ENCODE measurements around the gene PPP6C.
"Not testable (repeated sequence)": the region's sequence is repeated elsewhere in the genome, so short reads cannot be mapped to it uniquely, and the experiment has no call there.

The PPP6C gene

GRCh38 chr9:125166762-125167161, 22.8 kb downstream of the PPP6C start:
- H3K9ac ChIP-seq (ENCODE audit: low read length): no peak overlapping the region
- H3K4me2 ChIP-seq (ENCODE audit: low read length): no peak overlapping the region
- no peak overlapping the region for H2AFZ ChIP-seq (ENCODE audit: low read depth, low read length)
- no peaks in the 10 kb centered on the region for H3K27me3 ChIP-seq (ENCODE audit: low read depth, low read length)
- no peaks in the 10 kb centered on the region for H3K9me3 ChIP-seq (ENCODE audit: insufficient read depth, low read length)
- H3K27ac ChIP-seq (ENCODE audit: low read length): no peak overlapping the region
- H3K79me2 ChIP-seq (ENCODE audit: low read length): peaks cover 5% of the 10 kb centered on the region
- no peak overlapping the region for H3K4me3 ChIP-seq (ENCODE audit: low read length)
- H4K20me1 ChIP-seq (ENCODE audit: insufficient read depth, low read length): no peaks in the 10 kb centered on the region
- no peak for TF ChIP-seq EZH2phosphoT487 (IDR thresholded peaks at IDR 0.05; ENCODE audit: low read depth)
- no peak for TF ChIP-seq CTCF (IDR thresholded peaks at IDR 0.05; ENCODE audit: low read depth, low read length)
- H3K36me3 ChIP-seq (replicated peaks; ENCODE audit: low read depth, low read length): peaks cover 13% of the 10 kb centered on the region
- no peaks in the 10 kb centered on the region for H3K4me1 ChIP-seq (ENCODE audit: low read length)

- not testable (repeated sequence) for H3K9me3 ChIP-seq (ENCODE audit: insufficient read depth, low read length); H4K20me1 ChIP-seq (ENCODE audit: insufficient read depth, low read length); H3K27ac ChIP-seq (ENCODE audit: low read length); H2AFZ ChIP-seq (ENCODE audit: low read depth, low read length); H3K4me2 ChIP-seq (ENCODE audit: low read length); H3K4me1 ChIP-seq (ENCODE audit: low read length); H3K27me3 ChIP-seq (ENCODE audit: low read depth, low read length); H3K36me3 ChIP-seq (replicated peaks; ENCODE audit: low read depth, low read length); H3K4me3 ChIP-seq (ENCODE audit: low read length); H3K79me2 ChIP-seq (ENCODE audit: low read length); H3K9ac ChIP-seq (ENCODE audit: low read length)
These were observed 26.7 kb downstream of the PPP6C start for GRCh38 chr9:125162891-125163290.

GRCh38 chr9:125161284-125161918, 28.2 kb downstream of the PPP6C start:
- Histone ChIP-seq H3K4me1 (ENCODE audit: low read length) (no peaks in the 10 kb centered on the region), H3K79me2 (ENCODE audit: low read length) (no peaks in the 10 kb centered on the region; the same call in 1 of the 2 replicates), H3K27me3 (ENCODE audit: low read depth, low read length) (no peaks in the 10 kb centered on the region), H3K9ac (ENCODE audit: low read length) (no peak overlapping the region), H3K4me2 (ENCODE audit: low read length) (no peak overlapping the region), H3K4me3 (ENCODE audit: low read length) (no peak overlapping the region), H3K9me3 (ENCODE audit: insufficient read depth, low read length) (no peaks in the 10 kb centered on the region), H3K36me3 (replicated peaks; ENCODE audit: low read depth, low read length) (peaks cover 5% of the 10 kb centered on the region), H2AFZ (ENCODE audit: low read depth, low read length) (no peak overlapping the region), H4K20me1 (ENCODE audit: insufficient read depth, low read length) (no peaks in the 10 kb centered on the region), H3K27ac (ENCODE audit: low read length) (no peak overlapping the region)
- TF ChIP-seq CTCF (IDR thresholded peaks at IDR 0.05; ENCODE audit: low read depth, low read length) (no peak), EZH2phosphoT487 (IDR thresholded peaks at IDR 0.05; ENCODE audit: low read depth) (no peak)

- Histone ChIP-seq H3K9me3 (ENCODE audit: insufficient read depth, low read length) (no peaks in the 10 kb centered on the region), H3K79me2 (ENCODE audit: low read length) (no peaks in the 10 kb centered on the region; the same call in 1 of the 2 replicates), H3K27me3 (ENCODE audit: low read depth, low read length) (no peaks in the 10 kb centered on the region), H3K36me3 (replicated peaks; ENCODE audit: low read depth, low read length) (peaks cover 5% of the 10 kb centered on the region), H4K20me1 (ENCODE audit: insufficient read depth, low read length) (no peaks in the 10 kb centered on the region), H3K27ac (ENCODE audit: low read length) (no peak overlapping the region), H3K4me2 (ENCODE audit: low read length) (no peak overlapping the region), H3K4me1 (ENCODE audit: low read length) (no peaks in the 10 kb centered on the region), H3K9ac (ENCODE audit: low read length) (no peak overlapping the region), H2AFZ (ENCODE audit: low read depth, low read length) (no peak overlapping the region), H3K4me3 (ENCODE audit: low read length) (no peak overlapping the region)
- TF ChIP-seq EZH2phosphoT487 (IDR thresholded peaks at IDR 0.05; ENCODE audit: low read depth) (no peak), CTCF (IDR thresholded peaks at IDR 0.05; ENCODE audit: low read depth, low read length) (no peak)
These were observed 28.9 kb downstream of the PPP6C start for GRCh38 chr9:125160750-125161149.
